SK-N-SH (cell line): ENCODE data around the gene MEGF6.
"Not testable (repeated sequence)": the region's sequence is repeated elsewhere in the genome, so short reads cannot be mapped to it uniquely, and the experiment has no call there.

ENCODE experiments used
- EP300 ChIP-seq, 2 experiments: IDR thresholded peaks; 2 replicates each; pipeline versions ENCODE4 v1.4.0 to v1.6.1; 2012; ENCODE audit warnings: borderline replicate concordance in 1 of 2, low read depth in 1 of 2, low read length in 1 of 2
- GATA2 ChIP-seq: sonication (generic); formaldehyde crosslinking; IDR thresholded peaks from 2 replicates; pipeline ENCODE4 v1.5.0; 2020; ENCODE audit warnings: mild to moderate bottlenecking, missing genetic modification reagents
- REST ChIP-seq: IDR thresholded peaks from 2 replicates; pipeline ENCODE4 v1.6.1; 2012; ENCODE audit warnings: mild to moderate bottlenecking, low read depth, low read length, moderate library complexity
- TCF12 ChIP-seq: IDR thresholded peaks from 2 replicates; pipeline ENCODE4 v1.4.0; 2012
- USF2 ChIP-seq: fragments of 150-350 bp; IDR thresholded peaks from 2 replicates; pipeline ENCODE4 v1.6.1; 2017; ENCODE audit warnings: antibody characterized with exemption, low read length, low read depth, borderline replicate concordance
- TF ChIP-seq, protein P1 (sequence below): fragments of 200-600 bp; sonication (generic); IDR thresholded peaks from 2 replicates; pipeline ENCODE4 v1.6.1; 2017; ENCODE audit warnings: antibody characterized with exemption, mild to moderate bottlenecking, moderate library complexity

DNA sequence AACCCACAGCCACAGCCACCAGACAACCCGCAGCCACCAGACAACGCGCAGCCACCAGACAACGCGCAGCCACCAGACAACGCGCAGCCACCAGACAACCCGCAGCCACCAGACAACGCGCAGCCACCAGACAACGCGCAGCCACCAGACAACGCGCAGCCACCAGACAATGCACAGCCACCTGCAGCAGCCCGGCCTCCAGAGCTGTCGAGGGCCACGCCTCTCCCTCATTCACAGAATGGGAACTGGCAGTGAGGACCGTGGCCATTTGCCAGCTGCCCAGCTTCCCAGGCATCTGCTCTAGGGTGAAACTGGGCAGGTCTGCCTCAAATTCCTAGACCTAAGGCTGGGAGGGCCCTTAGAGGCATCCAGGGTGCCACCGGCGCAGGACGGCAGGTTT is 27.6 kb downstream of the MEGF6 start:
- TF ChIP-seq REST; TCF12; USF2; EP300 (IDR thresholded peaks at IDR 0.05; ENCODE audit: borderline replicate concordance in 1 of 2, low read depth in 1 of 2, low read length in 1 of 2); GATA2 (CRISPR knock-in tag): not testable (repeated sequence)
- TF ChIP-seq, protein P1, sequence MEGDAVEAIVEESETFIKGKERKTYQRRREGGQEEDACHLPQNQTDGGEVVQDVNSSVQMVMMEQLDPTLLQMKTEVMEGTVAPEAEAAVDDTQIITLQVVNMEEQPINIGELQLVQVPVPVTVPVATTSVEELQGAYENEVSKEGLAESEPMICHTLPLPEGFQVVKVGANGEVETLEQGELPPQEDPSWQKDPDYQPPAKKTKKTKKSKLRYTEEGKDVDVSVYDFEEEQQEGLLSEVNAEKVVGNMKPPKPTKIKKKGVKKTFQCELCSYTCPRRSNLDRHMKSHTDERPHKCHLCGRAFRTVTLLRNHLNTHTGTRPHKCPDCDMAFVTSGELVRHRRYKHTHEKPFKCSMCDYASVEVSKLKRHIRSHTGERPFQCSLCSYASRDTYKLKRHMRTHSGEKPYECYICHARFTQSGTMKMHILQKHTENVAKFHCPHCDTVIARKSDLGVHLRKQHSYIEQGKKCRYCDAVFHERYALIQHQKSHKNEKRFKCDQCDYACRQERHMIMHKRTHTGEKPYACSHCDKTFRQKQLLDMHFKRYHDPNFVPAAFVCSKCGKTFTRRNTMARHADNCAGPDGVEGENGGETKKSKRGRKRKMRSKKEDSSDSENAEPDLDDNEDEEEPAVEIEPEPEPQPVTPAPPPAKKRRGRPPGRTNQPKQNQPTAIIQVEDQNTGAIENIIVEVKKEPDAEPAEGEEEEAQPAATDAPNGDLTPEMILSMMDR: not testable (repeated sequence)
